Skeletal muscle satellite cell (primary cell): Measurements from ENCODE around the gene APOBEC3F.

ENCODE experiments used
- H3K27me3 ChIP-seq: 2 replicates; pipeline ENCODE4 v1.7.0; 2013; ENCODE audit warnings: low read length; ENCODE audit not compliant: control insufficient read depth, insufficient read depth
- H3K36me3 ChIP-seq: 2 replicates; pipeline ENCODE4 v1.7.0; 2013; ENCODE audit warnings: mild to moderate bottlenecking, control low read depth, low read length; ENCODE audit not compliant: insufficient read depth
- H3K4me1 ChIP-seq: 2 replicates; pipeline ENCODE4 v1.7.0; 2013; ENCODE audit warnings: low read length; ENCODE audit not compliant: control insufficient read depth, insufficient read depth
- H3K4me2 ChIP-seq: 2 replicates; pipeline ENCODE4 v1.7.0; 2013; ENCODE audit warnings: mild to moderate bottlenecking, low read length
- H3K4me3 ChIP-seq: 2 replicates; pipeline ENCODE4 v1.7.0; 2013; ENCODE audit warnings: low read length
- H3K9ac ChIP-seq: 2 replicates; pipeline ENCODE4 v1.7.0; 2013; ENCODE audit warnings: mild to moderate bottlenecking, low read depth, low read length, moderate library complexity
- H3K9me3 ChIP-seq: replicated peaks from 2 replicates; pipeline ENCODE4 v1.7.0; 2013; ENCODE audit warnings: mild to moderate bottlenecking, control low read depth, low read length

Gene APOBEC3F

DNA sequence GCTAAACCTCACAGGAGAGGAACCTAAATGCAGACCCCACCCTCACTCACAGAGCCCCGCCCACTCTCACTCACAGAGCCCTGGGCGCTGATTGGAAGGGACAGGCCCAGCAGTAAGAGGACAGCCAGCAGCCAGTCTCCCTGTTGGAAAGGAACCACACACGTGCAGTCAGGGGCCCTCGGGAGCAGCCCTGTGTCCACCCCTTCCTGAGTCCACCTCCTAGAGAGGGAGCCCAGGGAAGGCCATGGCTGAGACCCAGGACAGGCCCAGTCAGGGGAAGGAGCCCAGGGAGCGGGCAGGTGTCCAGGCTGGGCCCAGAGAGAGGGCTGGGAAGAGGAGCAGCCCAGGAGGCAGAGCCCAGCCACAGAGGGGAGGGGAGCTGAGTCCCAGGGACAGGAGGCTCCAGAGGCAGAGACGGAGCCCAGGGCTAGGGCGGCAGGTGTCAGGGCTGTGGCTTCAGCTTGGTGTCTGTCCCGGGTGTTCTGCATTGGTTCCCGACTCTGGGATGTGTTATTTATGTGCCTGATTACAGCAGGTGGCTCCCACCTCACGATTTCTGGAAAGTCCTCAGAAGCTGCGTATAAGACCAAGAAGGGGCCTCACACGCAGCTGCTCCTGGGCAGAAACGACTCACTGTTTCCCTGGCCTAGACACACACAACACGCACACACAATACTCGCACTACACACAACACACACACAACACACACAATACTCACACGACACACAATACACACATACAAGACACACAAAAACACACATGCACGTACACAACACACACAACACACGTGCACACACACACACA lies 47.4 kb downstream of the APOBEC3F start:
- Histone ChIP-seq H3K9me3 (no peaks in the 10 kb centered on the region), H3K9ac (no peak overlapping the region), H3K36me3 (no peaks in the 10 kb centered on the region), H3K27me3 (peaks cover 43% of the 10 kb centered on the region), H3K4me1 (no peaks in the 10 kb centered on the region), H3K4me2 (no peak overlapping the region), H3K4me3 (no peak overlapping the region)

GRCh38 chr22:39088685-39089032 lies 48.0 kb downstream of the APOBEC3F start:
- Histone ChIP-seq H3K9me3 (no peaks in the 10 kb centered on the region), H3K9ac (no peak overlapping the region), H3K27me3 (peaks cover 44% of the 10 kb centered on the region), H3K4me1 (no peaks in the 10 kb centered on the region), H3K4me3 (no peak overlapping the region), H3K4me2 (no peak overlapping the region), H3K36me3 (no peaks in the 10 kb centered on the region)

GRCh38 chr22:39089928-39090327 lies 49.3 kb downstream of the APOBEC3F start:
- Histone ChIP-seq H3K27me3 (peaks cover 47% of the 10 kb centered on the region), H3K4me1 (no peaks in the 10 kb centered on the region), H3K4me3 (no peak overlapping the region), H3K9ac (no peak overlapping the region), H3K36me3 (no peaks in the 10 kb centered on the region), H3K4me2 (no peak overlapping the region), H3K9me3 (no peaks in the 10 kb centered on the region)

- no peak overlapping the region for H3K9ac ChIP-seq
- H3K36me3 ChIP-seq: no peaks in the 10 kb centered on the region
- H3K9me3 ChIP-seq: no peaks in the 10 kb centered on the region
- H3K27me3 ChIP-seq: peaks cover 52% of the 10 kb centered on the region
- H3K4me3 ChIP-seq: no peak overlapping the region
- no peaks in the 10 kb centered on the region for H3K4me1 ChIP-seq
- no peak overlapping the region for H3K4me2 ChIP-seq
These were observed 49.9 kb downstream of the APOBEC3F start for GRCh38 chr22:39090426-39091064.

GRCh38 chr22:39091126-39092081 lies 50.7 kb downstream of the APOBEC3F start:
- Histone ChIP-seq H3K9me3 (no peaks in the 10 kb centered on the region), H3K4me2 (no peak overlapping the region), H3K9ac (no peak overlapping the region), H3K36me3 (no peaks in the 10 kb centered on the region), H3K4me3 (no peak overlapping the region), H3K4me1 (no peaks in the 10 kb centered on the region), H3K27me3 (peaks cover 51% of the 10 kb centered on the region)

- peaks cover 6% of the 10 kb centered on the region for H3K4me1 ChIP-seq
These were observed 51.6 kb downstream of the APOBEC3F start for GRCh38 chr22:39092111-39092862.

DNA sequence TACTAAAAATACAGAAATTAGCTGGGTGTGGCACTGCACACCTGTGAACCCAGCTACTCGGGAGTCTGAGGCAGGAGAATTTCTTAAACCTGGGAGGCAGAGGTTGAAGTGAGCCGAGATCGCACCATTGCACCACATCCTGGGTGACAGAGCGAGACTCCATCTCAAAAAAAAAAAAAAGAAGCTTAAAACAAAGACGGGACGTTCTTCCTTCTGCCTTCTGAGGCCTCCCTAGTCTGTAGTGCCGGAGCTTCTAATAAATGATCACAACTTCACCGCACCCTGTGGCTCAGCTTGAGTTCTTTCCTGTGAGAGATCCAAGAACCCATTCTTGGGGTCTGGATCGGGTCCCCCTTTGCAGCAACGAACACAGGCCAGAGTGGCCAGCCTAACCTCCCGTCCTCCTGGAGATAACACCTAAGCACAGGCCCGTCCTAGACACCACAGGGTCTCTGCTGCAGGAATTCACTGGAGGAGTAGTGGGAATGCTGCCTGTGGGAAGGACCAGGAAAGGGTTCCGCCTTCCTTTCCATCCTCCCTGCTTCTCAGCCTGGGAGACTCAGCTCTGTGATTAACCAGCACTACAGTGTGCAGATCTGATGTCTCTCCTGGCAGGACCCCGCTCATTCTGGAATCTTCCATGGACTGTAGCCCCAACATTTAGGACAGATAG lies 54.2 kb downstream of the APOBEC3F start:
- Histone ChIP-seq H3K9ac (no peak overlapping the region), H3K4me1 (peaks cover 9% of the 10 kb centered on the region), H3K36me3 (no peaks in the 10 kb centered on the region), H3K27me3 (peaks cover 43% of the 10 kb centered on the region), H3K9me3 (no peaks in the 10 kb centered on the region), H3K4me3 (no peak overlapping the region), H3K4me2 (no peak overlapping the region)

More at GRCh38 chr22:39092111-39092862, 51.6 kb downstream of the APOBEC3F start:
- Histone ChIP-seq H3K9ac (no peak overlapping the region), H3K27me3 (peaks cover 49% of the 10 kb centered on the region), H3K4me3 (no peak overlapping the region), H3K36me3 (no peaks in the 10 kb centered on the region), H3K4me2 (no peak overlapping the region), H3K9me3 (no peaks in the 10 kb centered on the region)

DNA sequence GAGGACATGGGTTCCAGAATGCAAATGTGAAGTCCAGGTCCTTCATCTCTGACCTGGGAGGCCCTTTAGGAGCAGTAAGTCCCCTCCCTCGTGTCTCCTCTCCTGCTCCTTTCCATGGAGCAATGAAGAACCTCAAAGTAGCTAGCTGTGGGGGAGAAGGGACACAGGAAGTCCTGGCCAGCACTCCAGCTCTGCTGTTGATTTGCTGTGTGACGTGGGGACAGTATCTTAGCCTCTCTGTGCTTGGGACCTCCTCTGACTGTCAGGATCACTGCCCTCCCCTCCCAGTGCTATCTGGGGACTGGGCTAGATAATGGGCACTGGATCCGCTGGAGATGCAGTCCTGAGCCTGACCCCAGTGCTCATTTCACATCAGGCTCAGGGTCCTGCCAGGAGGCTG lies 55.3 kb downstream of the APOBEC3F start:
- Histone ChIP-seq H3K9ac (no peak overlapping the region), H3K27me3 (peaks cover 37% of the 10 kb centered on the region), H3K36me3 (no peaks in the 10 kb centered on the region), H3K4me1 (peaks cover 9% of the 10 kb centered on the region), H3K4me2 (no peak overlapping the region), H3K9me3 (no peaks in the 10 kb centered on the region), H3K4me3 (no peak overlapping the region)

DNA sequence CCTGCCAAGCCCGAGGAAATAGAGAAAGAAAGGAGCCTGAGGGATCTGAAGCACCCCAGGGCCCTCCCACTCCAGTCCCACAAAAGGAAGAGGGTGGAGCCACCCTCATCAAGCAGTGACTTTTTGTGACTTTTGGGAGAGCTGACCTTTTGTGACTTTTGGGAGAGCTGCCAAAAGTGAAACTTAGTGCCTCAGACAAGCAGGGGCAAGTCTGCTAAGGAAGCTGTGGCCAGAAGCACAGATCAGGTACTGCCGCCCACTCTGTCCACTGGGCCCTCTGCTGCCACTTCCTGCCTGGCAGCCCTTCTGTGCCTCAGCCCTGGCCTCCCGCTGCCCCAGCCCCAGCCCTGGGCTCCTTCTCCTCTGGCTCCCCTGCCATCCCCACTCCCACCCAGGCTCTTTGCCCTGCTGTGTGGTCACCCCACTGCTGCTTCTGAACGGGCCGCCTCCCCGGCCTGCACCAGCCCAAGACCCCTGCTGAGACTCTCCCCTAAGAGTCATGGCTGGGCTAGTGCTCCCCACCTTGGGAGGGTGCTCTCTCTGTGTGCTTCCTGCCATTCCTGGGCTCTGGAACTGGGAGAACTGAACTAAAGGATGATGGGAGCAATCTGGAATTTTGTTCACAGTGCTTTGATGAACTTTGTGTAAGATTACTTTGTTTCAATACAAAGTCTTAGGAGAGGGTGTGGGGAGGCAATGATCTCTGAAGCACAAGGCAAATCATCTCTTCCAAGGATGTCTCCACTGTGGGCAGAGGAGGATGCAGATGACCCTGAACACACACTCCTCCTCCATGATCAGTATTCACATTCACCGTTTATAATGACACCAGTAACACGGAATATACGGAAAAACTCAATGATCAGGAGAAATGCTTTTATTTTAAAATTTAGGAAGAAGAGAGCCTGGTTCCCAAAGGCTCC lies 56.7 kb downstream of the APOBEC3F start, which contains the start of gene APOBEC3H:
APOBEC3H (plus strand) TSS at position 147 of the 923 bp plus-strand sequence. CDS start 3,035 bp downstream, outside the sequence.
- no peak within 1 kb of the TSS for H3K9ac ChIP-seq
- no peaks in the 10 kb centered on the region for H3K9me3 ChIP-seq
- no peaks in the 10 kb centered on the region for H3K36me3 ChIP-seq
- H3K4me3 ChIP-seq: no peak within 1 kb of the TSS
- H3K4me1 ChIP-seq: peaks cover 9% of the 10 kb centered on the region
- H3K4me2 ChIP-seq: no peak within 1 kb of the TSS
- peaks cover 31% of the 10 kb centered on the region for H3K27me3 ChIP-seq

DNA sequence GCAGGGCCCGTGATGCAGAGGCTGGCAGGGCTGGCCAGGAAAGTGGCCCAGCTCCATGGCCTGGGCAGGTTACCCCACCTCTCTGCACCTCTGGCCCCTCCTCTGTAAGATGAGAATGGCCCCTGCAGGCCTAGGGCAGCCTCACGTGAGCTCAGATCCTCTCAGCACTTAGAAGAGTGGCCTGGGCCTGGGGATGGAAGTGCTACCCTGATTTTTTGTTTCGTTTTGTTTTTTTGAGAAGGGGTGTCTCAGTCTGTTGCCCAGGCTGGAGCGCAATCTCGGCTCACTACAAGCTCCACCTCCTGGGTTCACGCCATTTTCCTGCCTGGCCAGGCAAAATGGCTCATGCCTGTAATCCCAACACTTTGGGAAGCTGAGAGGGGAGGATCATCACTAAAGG lies 57.4 kb downstream of the APOBEC3F start:
- Histone ChIP-seq H3K27me3 (peaks cover 24% of the 10 kb centered on the region), H3K9ac (no peak overlapping the region), H3K4me2 (no peak overlapping the region), H3K4me3 (no peak overlapping the region), H3K4me1 (peaks cover 9% of the 10 kb centered on the region), H3K36me3 (no peaks in the 10 kb centered on the region), H3K9me3 (no peaks in the 10 kb centered on the region)
